PC-9 (cell line): ENCODE data around the gene FGF4. TPM values are rescaled to one million over a fixed set of nuclear protein-coding genes. Genes with fewer than 3 reads are reported as not detected.

Experiments
- BruUV-seq: library from RNA; stranded (reverse); fragments of 400-500 nt; replicated peaks from 2 replicates; lab custom pipeline; 2021; lab: Mats Ljungman, UMichigan
- CTCF ChIA-PET: fragments of 300-600 bp; sonication (Branson Sonifier 250); formaldehyde crosslinking; loops from one replicate; lab custom pipeline; 2022; ENCODE audit warnings: antibody characterized with exemption; lab: Charles Lee
- POLR2A ChIA-PET: fragments of 300-600 bp; sonication (Branson Sonifier 250); formaldehyde crosslinking; loops from one replicate; lab custom pipeline; 2022; ENCODE audit warnings: antibody characterized with exemption; ENCODE audit not compliant: unreplicated experiment; lab: Charles Lee
- DNase-seq, 2 experiments: peaks; one replicate each; pipeline versions ENCODE4 v3.0.0 to v3.0.0-alpha.2; 2015 to 2022; ENCODE audit warnings: mixed read lengths in 1 of 2
- H2AFZ ChIP-seq: fragments of 200-600 bp; sonication (generic); 2 replicates; pipeline ENCODE4 v1.8.1; 2017; ENCODE audit warnings: antibody characterized with exemption
- H3F3A ChIP-seq: fragments of 200-600 bp; sonication (generic); 2 replicates; pipeline ENCODE4 v1.8.1; 2017; ENCODE audit warnings: antibody characterized with exemption, mild to moderate bottlenecking, low read depth; ENCODE audit not compliant: insufficient read depth
- H3K27ac ChIP-seq: fragments of 200-600 bp; sonication (generic); 2 replicates; pipeline ENCODE4 v1.6.1; 2016; ENCODE audit warnings: mixed run types
- H3K27me3 ChIP-seq: fragments of 200-600 bp; sonication (generic); 2 replicates; pipeline ENCODE4 v1.6.1; 2016; ENCODE audit warnings: low read depth, mixed run types; ENCODE audit not compliant: insufficient read depth
- H3K36me3 ChIP-seq: fragments of 200-600 bp; sonication (generic); 2 replicates; pipeline ENCODE4 v1.6.1; 2016; ENCODE audit warnings: low read depth, mixed run types
- H3K4me1 ChIP-seq: fragments of 200-600 bp; sonication (generic); replicated peaks from 2 replicates; pipeline ENCODE4 v1.6.1; 2016; ENCODE audit warnings: mixed run types; ENCODE audit not compliant: insufficient read depth
- H3K4me2 ChIP-seq: fragments of 200-600 bp; sonication (generic); 2 replicates; pipeline ENCODE4 v1.6.1; 2017; ENCODE audit warnings: mixed run types
- H3K4me3 ChIP-seq: fragments of 200-600 bp; sonication (generic); 2 replicates; pipeline ENCODE4 v1.6.1; 2016; ENCODE audit warnings: mixed run types
- H3K79me2 ChIP-seq: fragments of 200-600 bp; sonication (generic); 2 replicates; pipeline ENCODE4 v1.6.1; 2017; ENCODE audit warnings: low read depth, mixed run types
- H3K9me2 ChIP-seq: fragments of 200-600 bp; sonication (generic); 2 replicates; pipeline ENCODE4 v1.8.1; 2017; ENCODE audit warnings: mild to moderate bottlenecking; ENCODE audit not compliant: insufficient read depth
- H3K9me3 ChIP-seq: fragments of 200-600 bp; sonication (generic); 2 replicates; pipeline ENCODE4 v1.8.1; 2016; ENCODE audit warnings: low read depth; ENCODE audit not compliant: insufficient read depth
- H4K20me1 ChIP-seq: fragments of 200-600 bp; sonication (generic); 2 replicates; pipeline ENCODE4 v1.8.1; 2017; ENCODE audit not compliant: insufficient read depth
- CTCF ChIP-seq: fragments of 200-600 bp; sonication (generic); conservative IDR thresholded peaks from 2 replicates; pipeline ENCODE4 v1.6.1; 2017; ENCODE audit warnings: mixed run types, antibody characterized with exemption, mild to moderate bottlenecking, moderate library complexity
- EZH2 ChIP-seq: fragments of 200-600 bp; sonication (generic); IDR thresholded peaks from 2 replicates; pipeline ENCODE4 v1.8.0; 2017; ENCODE audit warnings: antibody characterized with exemption, low read depth
- intact Hi-C: fragments of 100-400 bp; cut with micrococcal nuclease; formaldehyde crosslinking; loops from one replicate; pipeline ENCODE4 v1.10.0; 2022; ENCODE audit not compliant: unreplicated experiment
- total RNA-seq: library from RNA; stranded (reverse); gene quantifications from 2 replicates; pipeline ENCODE4 v1.2.3, GENCODE V29; 2021

FGF4 gene
- total RNA-seq, 1 experiment from 2014 or later: not detected

GRCh38 chr11:69802590-69802989 is 27.4 kb upstream of the FGF4 start:
- CTCF ChIA-PET: no interaction called here
- peaks cover 5% of the 10 kb centered on the region for H3K4me1 ChIP-seq
- H3K4me2 ChIP-seq: no peak overlapping the region
- H2AFZ ChIP-seq: no peak overlapping the region
- no peaks in the 10 kb centered on the region for H3K9me2 ChIP-seq
- intact Hi-C loops: loop anchor here (10.0 kb wide), 1 partner anchor 392 kb away; no protein-coding TSS in a partner anchor
- H3K9me3 ChIP-seq: no peaks in the 10 kb centered on the region
- DNase-seq: no peak
- H3K27ac ChIP-seq: no peak overlapping the region
- no TSS peak for BruUV-seq
- no peaks in the 10 kb centered on the region for H3K36me3 ChIP-seq
- H4K20me1 ChIP-seq: no peaks in the 10 kb centered on the region
- no peaks in the 10 kb centered on the region for H3K79me2 ChIP-seq
- TF ChIP-seq EZH2: no peak
- TF ChIP-seq CTCF: no peak
- H3F3A ChIP-seq: peaks cover 16% of the 10 kb centered on the region; the same call in 1 of the 2 replicates
- POLR2A ChIA-PET: no interaction called here
- no peak overlapping the region for H3K4me3 ChIP-seq
- H3K27me3 ChIP-seq: no peaks in the 10 kb centered on the region

DNA sequence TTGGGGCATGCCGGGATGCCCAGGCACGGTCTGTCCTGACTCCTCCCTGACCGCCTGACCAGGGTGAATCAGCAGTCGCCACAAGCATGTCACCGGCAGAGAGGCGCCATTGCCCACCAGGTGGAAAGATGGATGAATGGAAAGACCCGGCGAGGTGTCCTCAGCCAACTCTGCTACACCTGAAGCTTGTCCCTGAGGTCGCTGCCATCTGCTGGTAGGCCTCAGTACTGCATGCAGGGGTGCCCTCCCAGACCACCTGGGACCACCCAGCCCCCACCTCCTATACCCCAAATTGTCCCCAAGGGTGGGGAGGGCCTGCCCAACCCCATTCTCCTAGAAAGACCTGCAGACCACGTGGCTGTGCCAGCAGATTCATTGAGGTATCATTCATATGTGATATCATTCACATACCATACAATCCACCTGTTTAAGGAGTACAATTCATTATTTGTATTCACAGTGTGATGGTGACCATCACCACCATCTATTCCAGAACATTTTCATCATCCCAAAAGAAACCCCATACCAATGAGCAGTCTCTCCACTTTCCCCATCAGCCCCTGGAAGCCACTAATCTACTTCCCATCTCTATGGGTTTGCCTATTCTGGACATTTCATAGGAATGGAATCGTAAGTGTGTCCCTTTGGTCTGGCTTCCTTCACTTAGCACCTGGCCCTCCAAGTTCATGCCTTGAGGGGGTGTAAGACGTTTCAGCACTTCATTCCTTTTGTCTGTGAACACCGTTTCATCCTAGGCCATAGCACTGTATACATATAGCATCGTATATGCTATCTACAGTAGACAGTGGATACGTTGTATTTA is 26.6 kb upstream of the FGF4 start:
- H3K9me2 ChIP-seq: no peaks in the 10 kb centered on the region
- no TSS peak for BruUV-seq
- peaks cover 11% of the 10 kb centered on the region; the same call in 1 of the 2 replicates for H3F3A ChIP-seq
- H3K9me3 ChIP-seq: no peaks in the 10 kb centered on the region
- DNase-seq: peak in 1 of 2 experiments; percentile 56
- no peak overlapping the region for H3K4me3 ChIP-seq
- H4K20me1 ChIP-seq: no peaks in the 10 kb centered on the region
- TF ChIP-seq EZH2 (no peak), CTCF (peak; percentile 98)
- ChIA-PET CTCF (interaction anchor here (0.5 to 0.7 kb wide), 3 partner anchors 13 to 326 kb away, joined by 3 to 16 read pairs (median 5); no protein-coding TSS in a partner anchor), POLR2A (no interaction called here)
- H3K4me1 ChIP-seq: peaks cover 2% of the 10 kb centered on the region
- no peaks in the 10 kb centered on the region for H3K79me2 ChIP-seq
- H2AFZ ChIP-seq: no peak overlapping the region
- H3K36me3 ChIP-seq: no peaks in the 10 kb centered on the region
- intact Hi-C loops: loop anchor here (2.0 to 10.0 kb wide), 2 partner anchors 83 to 393 kb away; no protein-coding TSS in a partner anchor
- no peaks in the 10 kb centered on the region for H3K27me3 ChIP-seq
- H3K27ac ChIP-seq: no peak overlapping the region
- no peak overlapping the region for H3K4me2 ChIP-seq

DNA sequence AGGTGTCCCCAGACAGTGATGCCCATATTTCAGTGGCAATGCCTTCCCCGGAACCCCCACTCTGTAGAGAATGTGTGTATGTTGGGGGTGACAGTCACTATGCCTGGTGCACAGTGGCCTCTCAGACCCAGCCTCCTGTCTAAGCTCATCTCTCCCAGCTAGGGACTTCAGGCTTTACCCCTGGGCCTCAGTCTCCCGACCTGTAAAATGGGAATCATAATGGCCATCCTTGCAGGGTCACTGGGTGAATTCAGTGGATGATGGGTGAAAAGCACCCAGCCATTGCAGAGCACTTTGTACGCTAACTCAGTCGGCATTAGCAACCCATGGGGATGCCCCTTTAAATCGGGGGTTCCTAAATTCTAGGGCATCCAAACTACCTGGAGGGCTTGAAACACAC is 25.1 kb upstream of the FGF4 start:
- POLR2A ChIA-PET: no interaction called here
- BruUV-seq: no TSS peak
- H3F3A ChIP-seq: peaks cover 11% of the 10 kb centered on the region; the same call in 1 of the 2 replicates
- no peaks in the 10 kb centered on the region for H3K9me3 ChIP-seq
- no peaks in the 10 kb centered on the region for H3K36me3 ChIP-seq
- H3K27ac ChIP-seq: no peak overlapping the region
- H3K4me1 ChIP-seq: no peaks in the 10 kb centered on the region; the same call in 1 of the 2 replicates
- H3K9me2 ChIP-seq: no peaks in the 10 kb centered on the region
- no peaks in the 10 kb centered on the region for H3K79me2 ChIP-seq
- CTCF ChIA-PET: no interaction called here
- intact Hi-C loops: loop anchor here (2.0 to 10.0 kb wide), 2 partner anchors 81 to 395 kb away; no protein-coding TSS in a partner anchor
- no peak for DNase-seq
- H3K4me3 ChIP-seq: no peak overlapping the region
- no peaks in the 10 kb centered on the region for H4K20me1 ChIP-seq
- no peak overlapping the region for H2AFZ ChIP-seq
- H3K27me3 ChIP-seq: no peaks in the 10 kb centered on the region
- H3K4me2 ChIP-seq: no peak overlapping the region
- no peak for TF ChIP-seq CTCF
- TF ChIP-seq EZH2: no peak
